Sigmoid colon (tissue), 7 donors: ENCODE measurements around the gene BTNL8. TPM values are rescaled to one million over a fixed set of nuclear protein-coding genes. Genes with fewer than 3 reads are reported as not detected.

Experiments
- DNase-seq: peaks from one replicate; pipeline ENCODE4 v3.0.0-alpha.2; 2019
- H3K27ac ChIP-seq, 4 donors: fragments of 200-600 bp; sonication (generic); one replicate each; pipeline ENCODE4 v1.5.1; 2016 to 2019; ENCODE audit warnings: mild to moderate bottlenecking in 1 of 4
- H3K27me3 ChIP-seq, 3 donors: fragments of 200-600 bp; sonication (generic); one replicate each; pipeline ENCODE4 v1.5.1; 2019; ENCODE audit warnings: mild to moderate bottlenecking in 1 of 3
- H3K36me3 ChIP-seq, 4 donors: fragments of 200-600 bp; sonication (generic); one replicate each; pipeline ENCODE4 v1.5.1; 2016 to 2019
- H3K4me1 ChIP-seq, 4 donors: fragments of 200-600 bp; sonication (generic); one replicate each; pipeline ENCODE4 v1.5.1; 2017 to 2019
- H3K4me3 ChIP-seq, 4 donors: fragments of 200-600 bp; sonication (generic); one replicate each; pipeline ENCODE4 v1.5.1; 2017 to 2019; ENCODE audit warnings: mild to moderate bottlenecking in 2 of 4, moderate library complexity in 1 of 4
- H3K9me3 ChIP-seq, 4 donors: fragments of 200-600 bp in 3 of 4; sonication (generic) in 3 of 4; one replicate each; pipeline versions ENCODE4 v1.5.1 to v1.6.1; 2013 to 2019
- EP300 ChIP-seq, 4 donors: sonication (generic); formaldehyde crosslinking; IDR thresholded peaks; one replicate each; pipeline ENCODE4 v1.6.1; 2017; ENCODE audit warnings: antibody characterized with exemption in 4 of 4
- POLR2A ChIP-seq, 2 donors: fragments of 450-650 bp; IDR thresholded peaks; one replicate each; pipeline ENCODE4 v1.6.1; 2016; ENCODE audit warnings: antibody characterized with exemption in 2 of 2, mild to moderate bottlenecking in 2 of 2, moderate library complexity in 2 of 2
- POLR2AphosphoS5 ChIP-seq, 4 donors: sonication (generic); formaldehyde crosslinking; IDR thresholded peaks; one replicate each; pipeline ENCODE4 v1.6.1; 2017; ENCODE audit warnings: antibody characterized with exemption in 4 of 4
- WGBS, 2 donors: extraction: QIAGEN DNeasy Blood & Tissue Kit; methylation state at CpG; one replicate each; pipeline ENCODE4 v1.1.7; 2013; 5-methylcytosine and 5-hydroxymethylcytosine counted together
- intact Hi-C: fragments of 100-400 bp; cut with DNase I; formaldehyde crosslinking; loops from one replicate; pipeline ENCODE4 v1.15.1; 2023
- polyA plus RNA-seq, 3 donors: library from polyadenylated mRNA; stranded (reverse); fragments of 200-250 nt; gene quantifications; one replicate each; pipeline ENCODE4 v1.2.3, GENCODE V29; 2013
- total RNA-seq, 4 donors: library from RNA; depleted of rRNA; stranded (reverse); fragments of >200 nt; gene quantifications; one replicate each; pipeline ENCODE4 v1.1.0, GENCODE V29; 2016
- TF ChIP-seq, protein P1 (sequence below), 4 experiments: fragments of 450-650 bp in 3 of 4; fragments of 200-600 bp in 1 of 4; IDR thresholded peaks; one replicate each; pipeline ENCODE4 v1.5.1; 2016 to 2019; ENCODE audit warnings: antibody characterized with exemption in 4 of 4, mild to moderate bottlenecking in 3 of 4, moderate library complexity in 2 of 4
- donor health status: healthy with polysubstance abuse.
- donor health status: Bipolar disorder and iron deficiency.
- donor health status: healthy.

The BTNL8 gene
- total and polyA plus RNA-seq, 7 donors: 0.27 to 32.2 (median 15.6) TPM; not detected in 2

- intact Hi-C loops: no loop called here
- H3K4me3 ChIP-seq: no peak overlapping the region
Measured at GRCh38 chr5:180900178-180900577, 1.2 kb downstream of the BTNL8 start.

DNA sequence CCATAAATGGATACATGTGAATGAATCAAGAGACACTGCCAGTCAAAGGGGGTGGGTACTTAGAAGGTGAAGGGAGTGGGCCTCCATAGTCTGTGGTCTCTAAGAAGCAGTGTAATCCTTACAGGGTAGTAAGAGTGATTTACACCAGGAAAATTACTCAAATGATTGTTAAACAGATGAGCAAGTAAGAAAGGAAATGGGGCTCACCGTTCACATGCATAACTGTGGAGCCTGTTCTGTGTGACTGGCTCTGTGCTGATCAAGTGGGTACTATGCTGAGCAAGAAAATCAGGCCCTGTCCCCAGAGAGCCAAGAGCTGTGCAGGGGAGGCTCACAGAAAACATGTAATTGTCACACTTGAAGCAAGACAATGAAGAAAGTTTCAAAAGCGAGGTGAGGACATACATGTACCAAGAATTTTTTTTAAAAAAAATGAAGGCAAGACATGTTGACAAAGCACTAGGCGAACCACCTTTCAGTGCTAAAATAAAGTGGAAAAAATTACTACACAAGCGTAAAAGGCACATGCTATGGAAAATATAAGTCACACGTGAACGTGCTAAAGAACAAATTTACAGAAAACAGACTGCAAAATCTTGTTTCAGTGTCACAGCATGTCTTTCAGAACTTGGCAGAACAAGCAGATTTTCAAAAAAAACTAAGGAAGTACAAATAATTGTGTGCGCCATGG lies 2.5 kb downstream of the BTNL8 start:
- 84 to 89% methylated on average over 7 of the region's 7 CpGs for WGBS, 2 donors
- TF ChIP-seq POLR2AphosphoS5 (IDR thresholded peaks at IDR 0.05) (no peak), EP300 (IDR thresholded peaks at IDR 0.05) (no peak), POLR2A (IDR thresholded peaks at IDR 0.05) (no peak)
- TF ChIP-seq, protein P1, sequence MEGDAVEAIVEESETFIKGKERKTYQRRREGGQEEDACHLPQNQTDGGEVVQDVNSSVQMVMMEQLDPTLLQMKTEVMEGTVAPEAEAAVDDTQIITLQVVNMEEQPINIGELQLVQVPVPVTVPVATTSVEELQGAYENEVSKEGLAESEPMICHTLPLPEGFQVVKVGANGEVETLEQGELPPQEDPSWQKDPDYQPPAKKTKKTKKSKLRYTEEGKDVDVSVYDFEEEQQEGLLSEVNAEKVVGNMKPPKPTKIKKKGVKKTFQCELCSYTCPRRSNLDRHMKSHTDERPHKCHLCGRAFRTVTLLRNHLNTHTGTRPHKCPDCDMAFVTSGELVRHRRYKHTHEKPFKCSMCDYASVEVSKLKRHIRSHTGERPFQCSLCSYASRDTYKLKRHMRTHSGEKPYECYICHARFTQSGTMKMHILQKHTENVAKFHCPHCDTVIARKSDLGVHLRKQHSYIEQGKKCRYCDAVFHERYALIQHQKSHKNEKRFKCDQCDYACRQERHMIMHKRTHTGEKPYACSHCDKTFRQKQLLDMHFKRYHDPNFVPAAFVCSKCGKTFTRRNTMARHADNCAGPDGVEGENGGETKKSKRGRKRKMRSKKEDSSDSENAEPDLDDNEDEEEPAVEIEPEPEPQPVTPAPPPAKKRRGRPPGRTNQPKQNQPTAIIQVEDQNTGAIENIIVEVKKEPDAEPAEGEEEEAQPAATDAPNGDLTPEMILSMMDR (IDR thresholded peaks at IDR 0.05): no peak
- Histone ChIP-seq H3K27ac (no peak overlapping the region), H3K9me3 (no peaks in the 10 kb centered on the region), H3K27me3 (no peaks in the 10 kb centered on the region), H3K4me3 (no peak overlapping the region), H3K4me1 (no peaks in the 10 kb centered on the region), H3K36me3 (no peaks in the 10 kb centered on the region)
- no peak for DNase-seq
- intact Hi-C loops: no loop called here

More at GRCh38 chr5:180900178-180900577, 1.2 kb downstream of the BTNL8 start:
- no peak overlapping the region for H3K27ac ChIP-seq
- no peaks in the 10 kb centered on the region for H3K9me3 ChIP-seq
- H3K36me3 ChIP-seq: no peaks in the 10 kb centered on the region
- no peak for DNase-seq
- H3K27me3 ChIP-seq: no peaks in the 10 kb centered on the region
- no peak for TF ChIP-seq POLR2A (IDR thresholded peaks at IDR 0.05)
- TF ChIP-seq EP300 (IDR thresholded peaks at IDR 0.05): no peak
- no peak for TF ChIP-seq POLR2AphosphoS5 (IDR thresholded peaks at IDR 0.05)
- TF ChIP-seq, protein P1 (IDR thresholded peaks at IDR 0.05): no peak
- 72 to 87% methylated on average over 5 of the region's 5 CpGs for WGBS, 2 donors
- no peaks in the 10 kb centered on the region for H3K4me1 ChIP-seq

- Histone ChIP-seq H3K9me3 (no peaks in the 10 kb centered on the region), H3K27me3 (no peaks in the 10 kb centered on the region), H3K4me1 (no peaks in the 10 kb centered on the region), H3K36me3 (no peaks in the 10 kb centered on the region), H3K4me3 (no peak overlapping the region), H3K27ac (no peak overlapping the region)
- no peak for DNase-seq
- TF ChIP-seq, protein P1 (IDR thresholded peaks at IDR 0.05): no peak
- no peak for TF ChIP-seq POLR2A (IDR thresholded peaks at IDR 0.05)
- no peak for TF ChIP-seq EP300 (IDR thresholded peaks at IDR 0.05)
- TF ChIP-seq POLR2AphosphoS5 (IDR thresholded peaks at IDR 0.05): no peak
- intact Hi-C loops: no loop called here
- WGBS, 2 donors: 86 to 94% methylated on average over 9 of the region's 9 CpGs
Measured at GRCh38 chr5:180908400-180908799, 9.4 kb downstream of the BTNL8 start.

DNA sequence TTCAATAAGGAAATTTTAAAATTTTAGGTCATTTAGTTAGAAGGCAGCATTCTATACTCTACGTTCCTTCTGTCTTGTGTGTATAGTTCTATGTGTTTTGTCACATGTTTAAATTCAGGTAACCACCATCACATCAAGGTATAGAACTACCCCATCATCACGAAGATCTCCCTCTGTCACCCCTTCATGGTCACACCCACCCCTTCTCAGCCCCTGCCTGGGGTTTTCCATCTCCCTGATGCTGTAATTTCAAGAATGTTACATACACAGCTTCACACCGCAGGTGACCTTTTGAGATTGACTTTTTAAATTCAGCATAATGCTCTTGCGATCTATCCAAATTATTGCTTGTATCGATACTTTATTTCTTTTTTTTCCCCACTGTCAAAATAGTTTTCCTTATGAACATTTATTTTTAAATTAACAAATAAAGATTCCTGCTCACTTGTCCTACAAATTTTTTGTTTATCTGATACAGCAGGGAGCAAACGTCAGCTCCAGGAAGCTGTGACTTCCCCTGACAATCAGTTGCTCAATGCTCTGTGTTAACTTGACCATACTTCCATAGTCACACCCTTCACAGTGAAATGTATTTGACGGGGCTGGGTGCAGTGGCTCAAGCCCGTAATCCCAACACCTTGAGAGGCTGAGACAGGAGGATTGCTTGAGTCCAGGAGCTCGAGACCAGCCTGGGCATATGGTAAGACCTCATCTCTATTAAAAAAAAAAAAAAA lies 10.2 kb downstream of the BTNL8 start:
- no peaks in the 10 kb centered on the region for H3K4me1 ChIP-seq
- no peak for DNase-seq
- WGBS, 2 donors: 70 to 72% methylated on average over 9 of the region's 9 CpGs
- no peak overlapping the region for H3K4me3 ChIP-seq
- no peaks in the 10 kb centered on the region for H3K27me3 ChIP-seq
- H3K27ac ChIP-seq: no peak overlapping the region
- H3K36me3 ChIP-seq: no peaks in the 10 kb centered on the region
- intact Hi-C loops: no loop called here
- no peaks in the 10 kb centered on the region for H3K9me3 ChIP-seq
- TF ChIP-seq, protein P1 (IDR thresholded peaks at IDR 0.05): no peak
- TF ChIP-seq POLR2A (IDR thresholded peaks at IDR 0.05): no peak
- no peak for TF ChIP-seq EP300 (IDR thresholded peaks at IDR 0.05)
- no peak for TF ChIP-seq POLR2AphosphoS5 (IDR thresholded peaks at IDR 0.05)
